GM18870 (cell line): ENCODE data around the gene SSH2.

Experiments
- ATAC-seq: cut with Tn5 transposase; IDR thresholded peaks from one replicate; pipeline ENCODE4 v1.9.1; 2021; ENCODE audit warnings: moderate library complexity; ENCODE audit not compliant: unreplicated experiment

Gene SSH2

DNA sequence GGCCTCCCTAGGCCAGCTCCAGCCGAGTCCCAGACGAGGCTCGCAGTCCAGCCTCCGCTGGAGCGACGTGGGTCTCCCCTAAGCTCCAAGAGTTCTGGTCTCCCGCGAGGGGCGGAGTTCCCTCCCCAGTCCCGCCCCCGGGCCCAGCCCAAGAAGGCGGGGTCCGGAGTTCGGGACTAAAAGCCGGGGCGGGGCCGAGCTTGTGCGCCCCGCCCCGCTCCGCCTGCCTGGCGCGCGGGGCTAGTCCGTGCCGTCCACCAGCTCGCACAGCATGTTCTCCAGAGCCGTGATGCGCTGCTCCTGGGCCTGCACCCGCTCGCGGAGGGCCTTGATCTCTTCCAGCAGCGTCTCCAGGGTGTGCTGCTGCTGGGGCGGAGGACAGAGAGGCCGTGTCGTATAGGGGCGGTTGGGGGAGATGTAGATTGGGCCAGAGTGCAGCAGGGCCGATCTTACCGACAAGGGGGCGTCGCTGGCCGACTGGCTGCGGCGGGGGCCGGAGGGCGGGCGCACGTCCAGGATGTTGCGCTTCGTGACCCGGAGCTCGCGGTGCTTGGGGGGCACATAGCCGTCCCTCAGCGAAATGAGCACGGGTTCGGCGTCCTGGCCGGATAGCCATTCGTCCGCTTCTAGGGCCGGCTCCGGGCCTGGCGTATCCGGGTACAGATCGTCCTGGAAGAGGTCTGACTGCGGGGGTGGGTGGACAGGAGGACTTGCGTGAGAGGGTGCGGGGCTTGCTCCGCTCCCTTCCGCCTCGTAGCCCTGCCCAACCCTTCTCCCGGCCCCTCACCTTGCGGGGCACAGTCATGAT is 314.3 kb downstream of the SSH2 start:
- no peak for ATAC-seq

DNA sequence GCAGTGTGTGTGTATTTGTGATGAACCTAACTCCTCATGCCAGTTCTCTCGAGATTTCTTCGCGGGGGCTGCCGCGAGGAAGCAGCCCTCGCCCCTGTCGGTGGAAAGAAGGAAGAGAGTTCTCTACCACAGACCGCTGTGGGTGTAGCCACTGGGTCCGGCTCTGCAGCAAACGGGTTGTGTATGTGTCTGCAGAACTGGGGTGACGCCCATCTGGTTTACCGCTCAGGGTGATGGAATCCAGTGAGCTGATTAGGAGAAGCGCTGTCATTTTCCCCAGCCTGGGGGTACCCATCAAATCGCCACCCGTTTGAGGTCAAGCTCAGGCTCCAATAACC is 315.0 kb downstream of the SSH2 start:
- ATAC-seq = no peak

DNA sequence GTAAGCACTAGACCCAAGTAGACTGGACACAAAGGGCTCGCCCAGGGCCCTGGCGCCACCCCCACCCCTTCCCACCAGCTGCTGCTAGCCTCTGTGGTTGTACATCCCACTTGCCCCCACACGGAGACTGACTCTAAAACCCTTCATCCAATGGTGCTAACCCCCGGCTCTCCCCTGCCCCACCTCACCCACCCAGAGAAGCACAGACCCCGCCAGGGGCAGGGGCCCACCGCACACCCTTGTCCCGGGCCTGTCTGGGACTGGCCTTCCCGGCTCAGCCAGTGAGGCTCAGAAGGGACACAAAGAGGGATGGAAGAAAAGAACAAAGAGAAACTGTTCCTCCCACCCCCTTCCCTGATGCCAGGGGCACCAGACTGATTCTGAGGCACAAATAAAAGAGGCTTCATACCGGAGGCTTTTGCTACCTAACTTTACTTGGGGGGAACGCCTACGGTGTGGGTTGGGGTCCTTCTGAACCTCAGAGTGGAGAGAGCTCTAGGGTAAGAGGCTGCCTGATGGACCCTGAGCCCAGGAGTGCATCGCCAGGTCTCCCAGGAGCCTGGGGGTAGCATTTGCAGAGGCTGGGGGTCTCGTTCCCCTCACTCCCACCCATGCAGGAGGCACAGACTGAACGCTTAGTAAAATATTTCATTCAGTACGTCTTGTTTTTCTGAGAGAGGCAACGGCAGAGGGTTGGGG is 315.5 kb downstream of the SSH2 start:
- ATAC-seq = no peak

DNA sequence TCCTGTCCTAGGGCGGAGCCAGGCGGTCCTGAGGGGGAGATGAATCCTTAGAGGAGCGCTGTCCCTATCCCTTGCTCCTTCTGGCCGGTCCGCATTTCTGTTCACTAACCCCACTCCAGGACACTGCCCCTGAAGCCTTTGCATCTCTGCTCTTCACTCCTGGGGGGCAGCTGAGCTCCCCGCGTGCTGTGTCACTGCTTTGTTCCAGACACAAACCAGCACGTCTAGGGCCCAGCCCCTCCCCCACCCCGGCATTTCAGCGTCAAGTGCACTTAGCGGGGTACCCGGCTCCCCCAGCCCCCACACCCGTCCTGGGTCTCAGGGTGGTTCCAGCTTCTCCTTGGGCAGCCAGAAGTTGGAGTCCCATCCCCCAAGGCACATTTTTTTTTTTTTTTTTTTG is 316.2 kb downstream of the SSH2 start:
- ATAC-seq = no peak

DNA sequence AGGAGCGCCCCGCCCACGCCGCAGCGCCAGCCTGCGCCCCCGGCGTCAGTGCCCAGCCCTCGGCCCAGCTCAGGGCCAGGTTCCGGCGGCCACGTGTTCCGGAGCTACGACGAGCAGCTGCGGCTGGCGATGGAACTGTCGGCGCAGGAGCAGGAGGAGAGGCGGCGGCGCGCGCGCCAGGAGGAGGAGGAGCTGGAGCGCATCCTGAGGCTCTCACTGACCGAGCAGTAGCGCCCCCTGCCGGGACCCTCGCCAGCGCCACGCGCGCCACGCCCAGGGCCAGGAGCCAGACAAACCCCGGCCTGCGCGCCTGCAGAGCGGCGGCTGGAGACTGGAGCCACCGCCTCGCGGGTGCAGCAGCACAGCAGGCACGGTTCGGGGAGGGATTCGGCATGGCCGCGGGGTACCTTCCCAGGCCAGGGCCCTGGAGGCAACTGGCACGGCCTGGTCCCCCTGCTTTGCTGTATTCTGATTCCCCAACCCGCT is 316.6 kb downstream of the SSH2 start:
- no peak for ATAC-seq

DNA sequence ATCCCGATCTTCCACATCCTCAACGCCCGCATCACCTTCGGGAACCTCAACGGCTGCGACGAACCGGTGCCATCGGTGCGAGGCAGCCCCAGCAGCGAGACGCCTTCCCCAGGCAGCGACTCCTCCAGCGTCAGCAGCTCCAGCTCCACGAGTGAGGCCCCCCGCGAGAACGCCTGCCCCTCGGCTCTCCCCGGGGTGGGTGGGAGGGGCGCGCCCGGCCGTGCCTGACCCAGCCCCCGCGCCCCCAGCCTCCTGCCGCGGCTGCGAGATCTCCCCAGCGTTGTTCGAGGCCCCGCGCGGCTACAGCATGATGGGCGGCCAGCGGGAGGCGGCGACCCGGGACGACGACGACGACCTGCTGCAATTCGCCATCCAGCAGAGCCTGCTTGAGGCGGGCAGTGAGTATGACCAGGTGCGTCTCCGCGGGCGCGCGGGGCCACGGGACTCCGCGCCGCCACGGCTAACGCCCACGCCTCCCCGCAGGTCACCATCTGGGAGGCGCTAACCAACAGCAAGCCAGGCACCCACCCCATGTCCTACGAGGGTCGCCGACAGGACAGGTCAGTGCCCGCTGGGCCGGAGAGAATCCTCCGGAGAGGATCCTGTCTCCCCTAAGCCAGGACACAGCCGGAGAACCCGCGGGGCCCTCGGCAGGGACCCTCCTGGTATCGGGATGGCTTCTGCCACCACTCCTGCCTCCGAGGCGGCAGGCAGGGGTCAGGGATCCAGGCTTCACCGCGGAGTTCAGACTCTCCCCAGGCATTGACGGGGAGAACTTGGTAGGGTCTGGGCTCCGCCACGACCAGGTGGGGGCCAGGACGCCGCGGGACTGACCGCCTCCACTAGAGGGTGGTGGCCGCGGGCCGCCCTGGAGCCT is 317.4 kb downstream of the SSH2 start:
- no peak for ATAC-seq

DNA sequence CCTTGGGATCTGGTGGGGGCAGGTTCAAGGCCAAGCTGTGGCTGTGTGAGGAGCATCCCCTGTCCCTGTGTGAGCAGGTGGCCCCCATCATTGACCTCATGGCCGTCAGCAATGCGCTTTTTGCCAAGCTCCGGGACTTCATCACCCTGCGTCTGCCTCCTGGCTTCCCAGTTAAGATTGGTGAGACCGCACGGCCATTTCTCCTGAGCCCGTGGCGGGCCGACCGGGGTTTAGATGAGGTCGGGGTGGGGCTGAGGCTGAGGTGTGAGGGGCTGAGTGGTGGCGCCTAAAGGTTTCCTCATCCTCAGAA is 318.0 kb downstream of the SSH2 start:
- no peak for ATAC-seq

DNA sequence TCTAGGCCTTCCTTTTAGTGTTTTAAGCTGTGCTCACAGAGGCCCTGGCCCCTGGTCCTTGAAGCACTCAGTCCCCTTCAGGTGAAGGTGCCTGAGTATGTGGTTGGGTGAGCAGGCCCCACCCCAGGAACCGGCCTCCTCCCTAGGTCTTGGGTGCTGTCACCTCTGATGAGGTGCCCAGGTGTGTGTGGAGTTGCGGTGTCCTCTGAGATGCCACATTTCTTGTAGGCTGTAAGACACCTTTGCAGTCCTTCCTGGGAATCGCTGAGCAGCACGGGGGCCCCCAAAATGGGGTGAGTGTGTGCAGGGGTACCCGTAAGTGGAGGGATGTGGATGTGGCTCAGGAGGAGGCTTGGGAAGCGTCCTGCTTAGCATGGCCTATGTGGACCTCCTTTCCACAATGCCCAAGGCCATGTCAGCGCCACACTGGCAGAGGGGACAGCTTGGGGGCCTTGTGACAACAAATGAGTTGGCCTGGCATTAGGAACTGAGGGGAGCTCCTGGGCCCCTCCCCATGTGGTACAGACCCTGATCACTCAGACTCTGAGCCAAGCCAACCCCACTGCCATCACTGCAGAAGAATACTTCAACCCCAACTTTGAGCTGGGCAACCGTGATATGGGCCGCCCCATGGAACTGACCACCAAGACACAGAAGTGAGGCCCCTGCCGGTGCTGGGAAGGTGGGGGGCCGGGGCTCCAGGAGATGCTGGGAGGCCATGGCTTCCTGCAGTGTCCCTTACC is 318.5 kb downstream of the SSH2 start:
- no peak for ATAC-seq

DNA sequence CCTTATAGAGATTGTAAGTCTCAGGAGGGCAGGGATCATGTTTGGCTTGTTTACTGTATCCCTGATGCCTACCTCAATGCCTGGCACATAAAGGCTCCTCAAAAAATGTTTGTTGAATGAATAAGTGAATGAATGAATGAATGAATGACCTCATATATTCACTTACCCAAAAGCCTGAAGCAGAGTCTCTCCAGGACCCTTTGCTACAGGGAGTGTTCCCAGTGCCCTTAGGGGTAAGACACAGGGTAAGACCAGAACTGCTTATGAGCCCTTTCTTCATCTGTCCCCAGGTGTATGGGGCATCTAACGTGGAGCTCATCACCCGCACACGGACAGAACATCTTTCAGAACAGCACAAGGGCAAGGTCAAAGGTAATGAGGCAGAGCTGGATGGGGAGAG is 319.6 kb downstream of the SSH2 start:
- ATAC-seq = no peak

DNA sequence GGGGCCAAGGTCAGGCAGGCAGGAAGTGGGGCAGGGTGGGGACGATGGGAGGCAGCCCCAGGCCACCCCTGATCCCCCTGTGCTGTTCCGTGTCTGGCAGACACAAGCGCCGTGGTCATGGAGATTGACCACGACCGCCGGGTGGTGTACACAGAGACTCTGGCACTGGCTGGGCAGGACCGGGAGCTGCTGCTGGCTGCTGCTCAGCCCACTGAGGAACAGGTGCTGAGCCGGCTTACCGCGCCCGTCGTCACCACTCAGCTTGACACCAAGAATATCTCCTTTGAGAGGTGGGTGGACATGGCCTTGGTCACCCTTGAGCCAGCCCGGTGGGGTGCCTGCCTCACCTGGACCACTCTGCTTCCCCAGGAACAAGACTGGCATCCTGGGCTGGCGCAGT is 321.0 kb downstream of the SSH2 start:
- no peak for ATAC-seq

DNA sequence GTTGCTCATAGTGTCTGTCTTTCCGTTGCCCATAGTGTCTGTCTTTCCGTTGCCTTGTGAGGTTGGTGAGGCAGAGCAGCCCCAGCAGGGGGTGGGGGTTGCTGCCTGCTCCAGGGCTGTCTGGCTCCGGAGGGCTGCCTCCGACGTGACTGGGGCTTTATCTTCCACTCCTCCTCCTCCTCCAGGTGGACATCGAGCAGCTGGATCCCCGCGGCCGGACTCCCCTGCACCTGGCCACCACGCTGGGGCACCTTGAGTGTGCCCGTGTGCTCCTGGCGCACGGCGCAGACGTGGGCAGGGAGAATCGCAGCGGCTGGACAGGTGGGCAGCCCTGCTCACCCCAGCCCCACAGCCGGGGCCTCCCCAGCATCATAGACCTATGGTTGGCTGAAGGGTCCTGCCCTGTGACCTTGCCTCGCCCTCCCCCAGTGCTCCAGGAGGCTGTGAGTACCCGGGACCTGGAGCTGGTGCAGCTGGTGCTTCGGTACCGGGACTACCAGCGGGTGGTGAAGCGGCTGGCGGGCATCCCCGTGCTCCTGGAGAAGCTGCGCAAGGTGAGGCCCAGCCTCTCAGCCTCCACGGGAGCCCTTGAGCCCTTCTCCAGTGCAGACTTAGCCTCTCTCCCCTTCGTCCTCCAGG is 322.4 kb downstream of the SSH2 start:
- no peak for ATAC-seq

DNA sequence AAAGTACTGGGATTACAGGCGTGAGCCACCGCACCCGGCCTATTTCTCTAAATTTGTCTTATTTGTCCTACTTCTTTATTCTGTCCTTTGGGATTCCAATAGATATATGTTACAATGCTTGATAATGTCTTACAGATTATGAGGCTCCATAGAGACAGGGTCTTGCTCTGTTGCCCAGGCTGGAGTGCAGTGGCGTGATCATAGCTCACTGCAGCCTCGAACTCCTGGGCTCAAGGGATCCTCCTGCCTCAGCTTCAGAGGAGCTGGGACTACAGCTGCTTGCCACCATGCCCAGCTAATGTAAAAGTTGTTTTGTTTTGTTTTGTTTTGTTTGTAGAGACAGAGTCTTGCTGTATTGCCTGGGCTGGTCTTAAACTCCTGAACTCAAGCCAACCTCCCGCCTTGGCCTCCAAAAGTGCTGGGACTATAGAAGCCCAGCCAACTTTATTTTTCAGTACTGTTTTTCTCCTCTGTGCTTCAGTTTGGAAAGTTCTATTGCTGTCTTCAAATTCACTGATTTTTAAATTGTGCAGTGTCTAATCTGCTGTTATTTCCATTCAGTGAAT is 326.8 kb downstream of the SSH2 start:
- ATAC-seq = no peak

DNA sequence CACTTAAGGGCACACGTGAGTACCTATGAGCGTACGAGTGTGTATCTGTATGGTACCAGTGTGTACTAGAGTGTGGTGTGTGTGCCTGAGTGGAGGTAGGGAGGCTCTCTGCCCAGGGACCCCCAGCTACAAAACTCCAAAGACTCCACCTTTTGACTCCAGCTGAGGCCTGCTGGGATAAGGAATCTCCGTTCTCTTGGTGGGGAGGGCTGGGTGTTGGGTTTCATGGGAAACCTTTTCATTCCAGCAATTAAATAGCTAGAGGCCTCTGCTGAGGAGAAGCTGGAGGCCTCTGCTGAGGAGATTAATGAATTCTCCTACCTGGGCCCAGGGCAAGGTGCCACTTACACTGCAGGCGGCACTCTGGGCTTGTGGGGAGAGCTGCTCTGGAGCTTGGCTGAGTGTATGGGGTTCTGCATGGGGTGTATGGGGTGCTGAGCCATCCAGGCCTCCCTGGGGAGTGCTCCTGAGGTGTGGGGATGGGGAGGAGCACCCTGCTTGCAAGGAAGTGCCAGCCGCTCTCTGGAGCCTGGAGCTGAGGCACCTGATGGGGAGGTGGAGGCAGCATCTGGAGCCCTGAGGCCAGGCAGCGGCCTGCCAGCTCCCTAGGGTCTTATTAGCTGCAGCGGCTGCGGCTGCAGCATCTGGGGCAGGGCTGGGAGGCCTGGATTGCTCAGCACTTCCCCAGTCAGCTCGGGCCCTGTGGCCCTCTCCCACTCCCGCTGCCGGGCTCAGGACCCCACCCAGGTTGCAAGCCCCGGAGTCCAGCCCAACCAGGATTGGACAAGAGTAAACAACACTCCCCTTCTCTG is 332.5 kb downstream of the SSH2 start:
- ATAC-seq = no peak

DNA sequence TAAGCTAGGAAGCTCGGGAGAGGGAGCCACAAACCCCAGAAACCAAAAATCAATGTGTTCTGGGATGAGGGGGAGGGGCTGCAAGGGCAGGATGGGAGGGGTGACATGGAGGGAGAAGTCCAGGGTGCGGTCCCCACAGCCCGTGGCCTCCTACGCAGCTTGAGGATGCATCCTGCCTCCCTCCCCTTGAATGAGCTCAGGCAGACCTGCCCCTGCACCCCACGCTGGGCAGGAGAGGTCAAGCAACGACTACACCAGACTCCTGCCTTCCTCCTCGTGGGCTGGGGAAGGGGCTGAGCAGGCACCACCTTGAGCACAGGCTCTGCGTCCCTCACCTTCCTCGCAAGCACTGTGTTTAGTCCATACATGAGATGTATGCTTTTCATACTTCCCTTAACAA is 333.2 kb downstream of the SSH2 start:
- ATAC-seq = no peak

DNA sequence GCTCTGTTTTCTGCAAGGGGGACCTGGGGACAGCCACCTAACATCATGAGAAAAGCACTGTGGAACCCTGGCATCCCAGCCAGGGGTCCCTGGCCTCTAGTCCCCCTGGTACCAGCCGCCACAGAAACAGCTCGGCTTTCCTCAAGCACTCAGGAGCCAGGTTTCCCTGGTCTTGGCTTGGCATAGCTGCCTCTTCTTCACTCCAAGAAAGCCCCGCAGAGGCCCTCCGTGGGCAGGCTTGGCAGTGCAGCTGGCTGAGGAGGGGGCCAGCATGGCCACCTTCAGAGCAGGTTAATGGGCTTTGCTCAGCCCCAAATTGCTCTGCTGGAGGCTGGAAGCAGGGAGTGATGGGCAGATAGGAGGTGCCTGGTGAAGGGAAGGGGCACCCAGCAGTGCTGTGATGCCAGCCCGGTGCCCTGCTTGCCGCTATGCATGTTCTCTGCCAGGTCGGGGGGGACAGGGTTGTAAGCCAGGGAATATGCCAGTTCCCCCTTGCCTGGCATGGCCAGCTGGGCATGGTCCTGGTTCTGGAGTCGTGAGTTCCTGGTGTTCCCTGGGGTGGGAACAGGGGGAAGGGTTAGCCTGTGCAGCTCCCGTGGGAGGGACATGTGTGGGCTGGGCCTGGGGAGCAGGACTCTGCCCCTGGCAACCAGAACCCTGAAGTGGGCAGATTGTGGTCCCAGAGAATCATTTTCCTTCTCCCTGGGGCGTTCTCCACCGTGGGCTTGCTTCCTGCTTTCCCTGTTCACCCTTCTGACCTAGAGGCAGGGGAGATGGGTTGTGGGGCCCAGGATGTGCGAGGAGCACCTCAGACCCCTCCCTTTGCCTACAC is 333.9 kb downstream of the SSH2 start:
- ATAC-seq = no peak

DNA sequence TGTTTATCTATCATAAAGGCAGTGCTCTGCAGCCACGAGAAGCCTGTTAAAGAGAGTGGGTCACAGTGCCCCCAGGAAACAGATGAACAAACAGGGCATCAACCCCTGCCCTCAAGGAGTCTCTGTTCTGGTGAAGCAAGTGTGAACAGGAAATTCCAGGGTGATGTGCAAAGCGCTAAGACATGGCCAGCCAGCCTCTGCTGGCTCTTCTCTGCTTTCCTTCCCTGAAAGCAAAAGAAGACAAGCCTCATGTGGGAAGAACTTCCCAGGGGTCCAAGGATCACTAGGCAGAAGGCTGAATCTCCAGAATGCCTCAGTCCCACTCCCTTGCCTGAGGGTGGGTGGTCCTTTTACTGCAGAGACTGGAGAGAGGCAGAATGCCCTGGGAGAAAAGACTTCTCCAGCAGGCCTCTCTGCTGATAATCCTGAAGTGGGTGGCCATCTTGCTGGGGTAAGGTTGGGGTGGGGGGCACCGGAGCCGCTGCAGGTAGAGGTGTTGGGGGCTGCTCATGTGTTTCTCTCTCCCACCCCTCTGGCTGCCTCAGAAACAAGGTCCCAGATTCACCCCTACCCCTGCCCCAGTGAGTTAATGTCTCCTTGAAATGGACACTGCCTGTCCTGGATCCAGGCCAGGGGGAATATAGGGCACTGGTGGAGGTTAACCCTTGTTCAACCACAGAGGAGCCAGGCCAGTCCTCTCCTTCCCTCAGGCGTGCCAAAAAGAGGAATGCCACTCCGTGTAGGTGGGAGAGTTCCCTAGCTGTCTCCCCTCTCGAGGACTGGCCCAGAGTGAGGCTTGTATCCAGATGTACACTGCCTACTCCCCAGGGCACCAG is 334.7 kb downstream of the SSH2 start:
- no peak for ATAC-seq

DNA sequence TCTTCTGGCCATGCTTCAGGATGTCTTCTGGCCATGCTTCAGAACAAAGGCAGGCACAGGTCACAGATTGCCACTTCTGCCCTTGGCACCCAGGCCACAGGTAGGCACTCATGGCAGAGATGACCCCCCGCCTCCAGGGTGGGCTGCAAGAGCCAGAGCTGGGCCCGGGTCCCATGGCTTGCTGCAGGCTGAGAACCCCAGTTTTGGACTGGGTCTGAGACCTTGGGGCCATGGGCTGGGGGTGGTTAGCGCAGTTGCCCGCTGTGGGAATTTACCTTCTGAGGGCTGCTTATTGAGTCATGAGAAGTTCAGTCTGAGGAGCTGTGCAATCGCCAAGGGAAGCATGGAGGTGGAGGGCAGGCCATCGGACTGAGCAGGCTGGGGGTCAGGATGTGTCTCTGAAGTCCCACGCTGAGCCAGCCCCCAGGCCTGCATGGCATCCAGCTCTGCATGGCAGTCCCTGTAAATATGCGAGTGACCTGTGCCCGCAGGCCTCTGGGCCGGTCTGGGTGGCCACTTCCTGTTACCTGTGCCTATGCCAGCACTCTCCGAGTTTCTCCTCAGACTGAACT is 335.4 kb downstream of the SSH2 start:
- no peak for ATAC-seq
